Heart right ventricle (tissue), 16 donors: ENCODE measurements around the gene UGGT2. TPM values are rescaled to one million over a fixed set of nuclear protein-coding genes. Genes with fewer than 3 reads are reported as not detected.

Source experiments
- ATAC-seq, 8 donors: fragments of 200-7000 bp; cut with Tn5 transposase; one replicate each; pipeline ENCODE4 v1.9.1; 2020; ENCODE audit warnings: mild to moderate bottlenecking in 8 of 8, moderate library complexity in 8 of 8, moderate number of reproducible peaks in 1 of 8
- DNase-seq, 2 donors: peaks; one replicate each; pipeline ENCODE4 v3.0.0-alpha.2; 2020
- H3K27ac ChIP-seq, 10 donors: fragments of 200-600 bp; sonication (generic) in 2 of 10; one replicate each; pipeline versions ENCODE4 v1.5.0 to v1.8.0; 2020 to 2022; ENCODE audit warnings: mild to moderate bottlenecking in 3 of 10
- H3K27me3 ChIP-seq, 7 donors: fragments of 200-600 bp; one replicate each; pipeline ENCODE4 v1.8.0; 2021 to 2022; ENCODE audit warnings: mild to moderate bottlenecking in 2 of 7
- H3K36me3 ChIP-seq, 9 donors: fragments of 200-600 bp; sonication (generic) in 1 of 9; one replicate each; pipeline versions ENCODE4 v1.5.0 to v1.8.0; 2020 to 2022; ENCODE audit warnings: mild to moderate bottlenecking in 2 of 9
- H3K4me1 ChIP-seq, 9 donors: fragments of 200-600 bp; sonication (generic) in 1 of 9; one replicate each; pipeline versions ENCODE4 v1.5.0 to v1.8.0; 2020 to 2022; ENCODE audit warnings: mild to moderate bottlenecking in 4 of 9
- H3K4me3 ChIP-seq, 10 donors: fragments of 200-600 bp; sonication (generic) in 2 of 10; one replicate each; pipeline versions ENCODE4 v1.5.0 to v1.8.0; 2020 to 2022; ENCODE audit warnings: mild to moderate bottlenecking in 7 of 10, moderate library complexity in 2 of 10
- H3K9me3 ChIP-seq, 11 donors: fragments of 200-600 bp in 10 of 11; sonication (generic) in 2 of 11; one replicate each; pipeline versions ENCODE4 v1.5.0 to v1.8.0; 2013 to 2022; ENCODE audit warnings: mild to moderate bottlenecking in 2 of 11, control low read depth in 1 of 11, moderate library complexity in 1 of 11
- WGBS, 2 donors: extraction: QIAGEN DNeasy Blood & Tissue Kit; methylation state at CpG; one replicate each; pipeline ENCODE4 v1.1.7; 2013; ENCODE audit warnings: inconsistent platforms in 1 of 2; 5-methylcytosine and 5-hydroxymethylcytosine counted together
- intact Hi-C, 10 donors: fragments of 100-400 bp; cut with DNase I; formaldehyde crosslinking; loops; one replicate each; pipeline versions ENCODE4 v1.11.1 to v1.14.2; 2022
- polyA plus RNA-seq, 2 donors: library from polyadenylated mRNA; stranded (reverse); fragments of 200-250 nt; gene quantifications; one replicate each; pipeline ENCODE4 v1.2.3, GENCODE V29; 2013
- total RNA-seq, 10 donors: library from RNA; stranded (reverse); fragmentation: NEBNext Ultra II Directional in 3 of 10; extraction: Animal tissue kit (Norgen Biotek cat#: 25700) in 3 of 10; gene quantifications; one replicate each; pipeline versions ENCODE4 v1.2.1 to v1.2.4, GENCODE V29; 2021 to 2023
- TF ChIP-seq, protein P1 (sequence below), 9 donors: fragments of 200-600 bp; sonication (generic) in 2 of 9; IDR thresholded peaks; one replicate each; pipeline versions ENCODE4 v1.5.0 to v1.8.0; 2021 to 2022; ENCODE audit warnings: antibody characterized with exemption in 9 of 9, mild to moderate bottlenecking in 5 of 9, moderate library complexity in 1 of 9
- donor health status: Arrhythmogenic right ventricular cardiomyopathy.
- donor health status: ischemic (EF 13 %, LVEDD 7.1; RV severe dilation, severe dysfunction).
- donor health status: healthy with polysubstance abuse.
- donor health status: DM: no; HTN: yes; CAD: no.
- donor health status: DM: no; HTN: no; CAD: no.
- donor health status: ischemic (EF 25% LVEDD 6.9; RV normal size, moderate dysfunction).
- donor health status: ischemic (EF 25% LVEDD 5.7; RV mildly dilated, moderate dysfunction).
- donor health status: healthy.
- donor health status: DM: yes; HTN: yes; CAD: no.
- donor health status: Ischemic cardiomyopathy.
- donor health status: ischemic (EF 35%, LVEDD 5.7; RV mildly dilated, moderate dysfunction).
- donor health status: nonischemic (EF 11% LVEDD 7.7; RV severe dilation, severe dysfunction).
- donor health status: DM: yes; HTN: yes; CAD: no.
- donor health status: PGD.
- donor health status: ischemic (EF 29% LVEDD 5.4; RV normal size, mild dysfunction).
- donor health status: nonischemic (EF 23%, LVEDD 6.1; RV moderate dilation, normal function).

UGGT2 gene
- total and polyA plus RNA-seq, 12 donors: 4.7 to 13.4 (median 11.0) TPM

DNA sequence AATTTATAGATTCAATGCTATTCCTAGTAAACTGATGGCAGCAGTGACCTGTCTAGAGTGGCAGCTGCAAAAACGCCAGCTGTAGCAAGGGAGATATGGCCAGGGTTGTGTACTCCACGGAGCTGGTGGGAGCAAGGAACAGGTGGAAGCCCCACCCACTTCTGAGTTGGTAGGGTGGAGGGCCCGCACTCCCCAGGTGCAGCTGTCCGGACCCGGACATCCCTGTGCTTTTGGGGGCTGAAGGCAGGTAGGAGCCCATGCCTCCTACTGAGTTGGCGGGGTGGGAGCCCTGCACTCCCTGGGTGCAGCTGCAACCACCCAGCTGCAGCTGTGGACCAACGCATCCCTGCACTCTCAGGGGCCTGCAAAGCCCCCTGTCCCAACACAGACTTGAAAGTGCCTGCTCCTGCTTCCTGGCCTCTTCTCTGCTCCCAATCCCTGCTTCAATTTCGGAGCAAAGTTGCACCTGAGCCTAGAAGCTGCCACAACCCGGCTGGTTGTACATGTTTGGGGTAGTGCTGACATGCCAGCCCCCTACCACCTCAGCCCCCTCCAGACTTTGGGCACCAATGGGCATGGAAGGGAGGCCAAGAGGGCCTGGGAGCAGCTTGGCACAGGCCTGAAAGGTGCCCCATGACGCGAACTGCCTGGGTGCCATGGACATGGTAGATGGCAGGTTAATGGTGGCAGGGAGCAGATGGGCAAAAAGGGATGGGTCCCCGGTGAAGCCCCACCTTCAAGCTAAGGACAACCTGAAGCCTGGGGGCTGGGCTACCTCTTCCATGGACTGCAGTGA, 19.8 kb downstream of the UGGT2 start:
- DNase-seq (no peak), ATAC-seq (no peak)
- peaks cover 0 to 25% (median 0%) of the 10 kb centered on the region in 9 donors for H3K36me3 ChIP-seq
- intact Hi-C loops: no loop called here
- no peak overlapping the region for H3K27ac ChIP-seq
- TF ChIP-seq, protein P1, sequence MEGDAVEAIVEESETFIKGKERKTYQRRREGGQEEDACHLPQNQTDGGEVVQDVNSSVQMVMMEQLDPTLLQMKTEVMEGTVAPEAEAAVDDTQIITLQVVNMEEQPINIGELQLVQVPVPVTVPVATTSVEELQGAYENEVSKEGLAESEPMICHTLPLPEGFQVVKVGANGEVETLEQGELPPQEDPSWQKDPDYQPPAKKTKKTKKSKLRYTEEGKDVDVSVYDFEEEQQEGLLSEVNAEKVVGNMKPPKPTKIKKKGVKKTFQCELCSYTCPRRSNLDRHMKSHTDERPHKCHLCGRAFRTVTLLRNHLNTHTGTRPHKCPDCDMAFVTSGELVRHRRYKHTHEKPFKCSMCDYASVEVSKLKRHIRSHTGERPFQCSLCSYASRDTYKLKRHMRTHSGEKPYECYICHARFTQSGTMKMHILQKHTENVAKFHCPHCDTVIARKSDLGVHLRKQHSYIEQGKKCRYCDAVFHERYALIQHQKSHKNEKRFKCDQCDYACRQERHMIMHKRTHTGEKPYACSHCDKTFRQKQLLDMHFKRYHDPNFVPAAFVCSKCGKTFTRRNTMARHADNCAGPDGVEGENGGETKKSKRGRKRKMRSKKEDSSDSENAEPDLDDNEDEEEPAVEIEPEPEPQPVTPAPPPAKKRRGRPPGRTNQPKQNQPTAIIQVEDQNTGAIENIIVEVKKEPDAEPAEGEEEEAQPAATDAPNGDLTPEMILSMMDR (IDR thresholded peaks at IDR 0.05): no peak
- WGBS, 2 donors: 97 to 98% methylated on average over 12 of the region's 12 CpGs
- H3K27me3 ChIP-seq: no peaks in the 10 kb centered on the region
- no peak overlapping the region for H3K4me3 ChIP-seq
- no peaks in the 10 kb centered on the region for H3K4me1 ChIP-seq
- H3K9me3 ChIP-seq: peaks cover 0 to 11% (median 0%) of the 10 kb centered on the region in 11 donors

DNA sequence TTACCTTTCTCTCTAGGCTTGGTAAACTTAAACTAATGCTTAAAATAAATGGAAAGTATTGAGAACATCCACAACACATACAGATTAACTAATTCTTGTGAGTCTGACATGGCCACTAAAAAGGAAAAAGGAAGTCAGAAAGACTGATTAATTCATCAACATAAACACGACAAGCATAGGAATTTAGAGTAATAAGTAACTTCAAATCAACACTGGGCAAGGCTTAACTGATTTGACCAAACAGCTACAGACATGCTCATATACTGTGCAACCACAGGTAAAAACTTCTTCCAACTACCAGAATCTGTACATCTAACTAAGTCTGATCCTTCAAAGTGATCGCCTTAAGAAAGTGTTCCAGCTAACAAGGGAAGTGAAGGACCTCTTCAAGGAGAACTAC, 20.5 kb downstream of the UGGT2 start:
- Histone ChIP-seq H3K27me3 (no peaks in the 10 kb centered on the region), H3K36me3 (peaks cover 0 to 25% (median 0%) of the 10 kb centered on the region in 9 donors), H3K4me1 (no peaks in the 10 kb centered on the region), H3K9me3 (peaks cover 0 to 11% (median 0%) of the 10 kb centered on the region in 11 donors), H3K4me3 (no peak overlapping the region), H3K27ac (no peak overlapping the region)
- intact Hi-C loops: no loop called here
- ATAC-seq (no peak), DNase-seq (no peak)
- 75 to 79% methylated on average over 2 of the region's 2 CpGs for WGBS, 2 donors
- TF ChIP-seq, protein P1 (IDR thresholded peaks at IDR 0.05): no peak

DNA sequence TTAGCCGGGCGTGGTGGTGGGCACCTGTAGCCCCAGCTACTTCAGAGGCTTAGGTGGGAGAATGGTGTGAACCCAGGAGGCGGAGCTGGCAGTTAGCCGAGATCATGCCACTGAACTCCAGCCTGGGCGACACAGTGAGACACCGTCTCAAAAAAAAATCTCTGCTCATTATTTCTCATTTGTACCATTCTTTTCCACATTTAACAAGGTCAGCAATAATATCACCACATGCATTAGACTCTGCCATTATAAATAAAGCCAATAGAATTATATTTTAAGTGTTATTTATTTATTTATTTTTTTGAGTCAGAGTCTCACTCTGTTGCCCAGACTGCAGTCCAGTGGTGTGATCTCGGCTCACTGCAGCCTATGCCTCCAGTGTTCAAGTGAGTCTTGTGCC, 24.2 kb downstream of the UGGT2 start:
- Histone ChIP-seq H3K9me3 (peaks cover 0 to 1% (median 0%) of the 10 kb centered on the region in 11 donors), H3K27me3 (no peaks in the 10 kb centered on the region), H3K4me3 (no peak overlapping the region), H3K27ac (no peak overlapping the region), H3K36me3 (peaks cover 0 to 25% (median 0%) of the 10 kb centered on the region in 9 donors), H3K4me1 (no peaks in the 10 kb centered on the region)
- DNase-seq: no peak
- TF ChIP-seq, protein P1 (IDR thresholded peaks at IDR 0.05): no peak
- 98 to 100% methylated on average over 7 of the region's 7 CpGs for WGBS, 2 donors
- intact Hi-C loops: loop anchor here in 4 of 10 donors (10.0 kb wide), 3 partner anchors 786 to 926 kb away; no protein-coding TSS in a partner anchor
- ATAC-seq: no peak

DNA sequence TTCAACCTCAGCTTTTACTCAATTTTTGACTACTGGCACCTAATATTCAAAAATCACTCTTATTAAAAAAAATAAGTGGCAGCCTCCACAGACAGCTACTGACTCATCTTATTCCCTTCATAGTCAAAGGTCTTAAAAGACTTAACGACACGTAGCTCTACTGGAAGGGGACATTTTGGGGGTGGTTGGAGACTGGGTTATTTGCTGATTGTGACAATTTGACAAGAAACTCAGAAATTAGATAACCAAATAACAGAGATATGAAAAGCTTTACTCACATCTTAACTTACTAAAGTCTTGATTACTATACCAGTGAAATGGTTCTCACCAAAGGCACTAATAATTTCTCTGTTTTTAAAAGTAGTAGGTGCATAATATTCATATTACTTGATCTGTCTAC, 25.7 kb downstream of the UGGT2 start:
- Histone ChIP-seq H3K4me3 (no peak overlapping the region), H3K27ac (no peak overlapping the region), H3K36me3 (peaks cover 0 to 36% (median 0%) of the 10 kb centered on the region in 9 donors), H3K9me3 (no peaks in the 10 kb centered on the region), H3K27me3 (no peaks in the 10 kb centered on the region), H3K4me1 (no peaks in the 10 kb centered on the region)
- no peak for DNase-seq
- no peak for ATAC-seq
- intact Hi-C loops: loop anchor here in 4 of 10 donors (10.0 kb wide), 3 partner anchors 787 to 927 kb away; no protein-coding TSS in a partner anchor
- 98 to 99% methylated on average over 2 of the region's 2 CpGs for WGBS, 2 donors
- TF ChIP-seq, protein P1 (IDR thresholded peaks at IDR 0.05): no peak
